Measurements from ENCODE around the gene PPARGC1A. TPM values are rescaled to one million over a fixed set of nuclear protein-coding genes. Genes with fewer than 3 reads are reported as not detected.

Gene PPARGC1A
- total and polyA plus RNA-seq, 2 of the 13 experiments (the other 11 are each of a cell fraction or from before 2014, with no cell fraction given) = 20.7 to 37.3 TPM

- TF ChIP-seq FOXA1 (IDR thresholded peaks at IDR 0.05) (no peak), FOXA1 (CRISPR knock-in tag; IDR thresholded peaks at IDR 0.05) (peak; percentile 57), UBTF (CRISPR knock-in tag; IDR thresholded peaks at IDR 0.05) (no peak), THAP9 (CRISPR knock-in tag; IDR thresholded peaks at IDR 0.05; ENCODE audit: borderline replicate concordance) (no peak), ARID5B (CRISPR knock-in tag; IDR thresholded peaks at IDR 0.05) (peak; percentile 50; the same call in 1 of the 2 replicates), CREBL2 (CRISPR knock-in tag; IDR thresholded peaks at IDR 0.05; ENCODE audit: borderline replicate concordance) (no peak), ZNF142 (CRISPR knock-in tag; IDR thresholded peaks at IDR 0.05) (no peak), ZNF784 (CRISPR knock-in tag; IDR thresholded peaks at IDR 0.05; ENCODE audit: borderline replicate concordance) (no peak), ZMAT5 (CRISPR knock-in tag; IDR thresholded peaks at IDR 0.05; ENCODE audit: borderline replicate concordance, low read depth) (no peak), RARA (CRISPR knock-in tag; IDR thresholded peaks at IDR 0.05) (peak; percentile 40; the same call in 1 of the 2 replicates), BHLHE40 (IDR thresholded peaks at IDR 0.05; ENCODE audit: low read length) (no peak), REPIN1 (CRISPR knock-in tag; IDR thresholded peaks at IDR 0.05; ENCODE audit: borderline replicate concordance, low read depth) (no peak)
Measured at GRCh38 chr4:23788027-23788426, 101.8 kb downstream of the PPARGC1A start (continued).

All from HepG2 (cell line).